ENCODE data around the gene ZFHX3. TPM values are rescaled to one million over a fixed set of nuclear protein-coding genes. Genes with fewer than 3 reads are reported as not detected.

Gene ZFHX3
- total and polyA plus RNA-seq, 2 donors (not counting 1 experiment from before 2014, with no cell fraction given): 0.54 to 6.6 TPM

DNA sequence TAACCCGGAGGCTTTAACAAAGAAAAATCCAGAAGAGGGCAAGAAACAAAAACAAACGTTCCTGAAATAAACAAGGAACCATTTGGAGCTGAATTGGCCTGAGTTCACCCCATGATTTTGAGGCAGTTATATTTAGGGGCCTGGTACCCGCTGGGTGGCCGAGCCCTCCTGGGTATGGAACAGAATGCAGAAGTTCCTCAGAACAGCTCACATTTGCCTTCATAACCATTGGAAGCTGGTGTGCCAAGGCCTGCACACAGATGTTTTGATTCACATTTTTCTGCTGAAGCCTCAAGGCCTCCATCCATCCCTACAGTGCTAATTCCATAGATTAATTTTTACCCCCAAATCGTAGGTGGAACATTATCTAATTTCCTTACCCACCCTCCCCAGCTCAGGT is 3.3 kb upstream of the ZFHX3 start:
- peaks cover 15% of the 10 kb centered on the region for H3K27me3 Mint-ChIP-seq
- Histone ChIP-seq H3K9ac (ENCODE audit: low read length) (no peak overlapping the region), H3K27ac (ENCODE audit: low read length in 2 of 2) (no peak overlapping the region), H3K9me3 (ENCODE audit: control extremely low read depth in 1 of 3, control insufficient read depth in 2 of 3, insufficient read depth in 1 of 3, low read length in 2 of 3) (no peaks in the 10 kb centered on the region), H3K79me2 (ENCODE audit: control insufficient read depth, insufficient read depth, low read length) (no peaks in the 10 kb centered on the region), H4K20me1 (ENCODE audit: control insufficient read depth, insufficient read depth, low read length, poor library complexity, severe bottlenecking) (no peaks in the 10 kb centered on the region), H3K4me2 (replicated peaks; ENCODE audit: low read depth, low read length, poor library complexity, severe bottlenecking) (no peak overlapping the region), H3K27me3 (replicated peaks in 1 of 4; ENCODE audit: control extremely low read depth in 1 of 4, control insufficient read depth in 3 of 4, insufficient read depth in 4 of 4, low read length in 3 of 4) (peaks cover 0 to 6% (median 3%) of the 10 kb centered on the region in 4 experiments), H2AFZ (ENCODE audit: insufficient read depth, low read depth, low read length, poor library complexity, severe bottlenecking) (no peak overlapping the region), H3K4me1 (ENCODE audit: control insufficient read depth in 2 of 2, insufficient read depth in 2 of 2, low read length in 2 of 2) (peaks cover 9 to 22% of the 10 kb centered on the region in 2 donors), H3K36me3 (replicated peaks in 1 of 2; ENCODE audit: control extremely low read depth in 1 of 2, control insufficient read depth in 1 of 2, extremely low read depth in 1 of 2, insufficient read depth in 2 of 2, low read length in 1 of 2) (no peaks in the 10 kb centered on the region), H3K4me3 (ENCODE audit: control extremely low read depth in 1 of 5, extremely low read depth in 1 of 5, insufficient read depth in 1 of 5, low read depth in 2 of 5, low read length in 4 of 5) (no peak overlapping the region)
- H3K4me1 Mint-ChIP-seq: peaks cover 16% of the 10 kb centered on the region
- ATAC-seq (ENCODE audit: low read depth) (no peak), DNase-seq (no peak)
- no peak overlapping the region for H3K4me3 Mint-ChIP-seq
- ChIA-PET CTCF (interaction anchor here (0.9 to 2.0 kb wide), 3 partner anchors 11 to 1664 kb away, joined by 3 to 5 read pairs (median 3); no protein-coding TSS in a partner anchor), POLR2A (no interaction called here)
- no peak for TF ChIP-seq EZH2 (IDR thresholded peaks at IDR 0.05; ENCODE audit: borderline replicate concordance, insufficient read depth, low read depth, low read length, poor library complexity, severe bottlenecking)
- TF ChIP-seq, protein P1, sequence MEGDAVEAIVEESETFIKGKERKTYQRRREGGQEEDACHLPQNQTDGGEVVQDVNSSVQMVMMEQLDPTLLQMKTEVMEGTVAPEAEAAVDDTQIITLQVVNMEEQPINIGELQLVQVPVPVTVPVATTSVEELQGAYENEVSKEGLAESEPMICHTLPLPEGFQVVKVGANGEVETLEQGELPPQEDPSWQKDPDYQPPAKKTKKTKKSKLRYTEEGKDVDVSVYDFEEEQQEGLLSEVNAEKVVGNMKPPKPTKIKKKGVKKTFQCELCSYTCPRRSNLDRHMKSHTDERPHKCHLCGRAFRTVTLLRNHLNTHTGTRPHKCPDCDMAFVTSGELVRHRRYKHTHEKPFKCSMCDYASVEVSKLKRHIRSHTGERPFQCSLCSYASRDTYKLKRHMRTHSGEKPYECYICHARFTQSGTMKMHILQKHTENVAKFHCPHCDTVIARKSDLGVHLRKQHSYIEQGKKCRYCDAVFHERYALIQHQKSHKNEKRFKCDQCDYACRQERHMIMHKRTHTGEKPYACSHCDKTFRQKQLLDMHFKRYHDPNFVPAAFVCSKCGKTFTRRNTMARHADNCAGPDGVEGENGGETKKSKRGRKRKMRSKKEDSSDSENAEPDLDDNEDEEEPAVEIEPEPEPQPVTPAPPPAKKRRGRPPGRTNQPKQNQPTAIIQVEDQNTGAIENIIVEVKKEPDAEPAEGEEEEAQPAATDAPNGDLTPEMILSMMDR (IDR thresholded peaks at IDR 0.05): no peak
- WGBS (ENCODE audit: insufficient coverage): 97% methylated on average over 3 of the region's 5 CpGs
- no peaks in the 10 kb centered on the region for H3K9me3 Mint-ChIP-seq (ENCODE audit: insufficient read depth)
- no peak overlapping the region for H3K27ac Mint-ChIP-seq
- intact Hi-C loops (cut with micrococcal nuclease): no loop called here

DNA sequence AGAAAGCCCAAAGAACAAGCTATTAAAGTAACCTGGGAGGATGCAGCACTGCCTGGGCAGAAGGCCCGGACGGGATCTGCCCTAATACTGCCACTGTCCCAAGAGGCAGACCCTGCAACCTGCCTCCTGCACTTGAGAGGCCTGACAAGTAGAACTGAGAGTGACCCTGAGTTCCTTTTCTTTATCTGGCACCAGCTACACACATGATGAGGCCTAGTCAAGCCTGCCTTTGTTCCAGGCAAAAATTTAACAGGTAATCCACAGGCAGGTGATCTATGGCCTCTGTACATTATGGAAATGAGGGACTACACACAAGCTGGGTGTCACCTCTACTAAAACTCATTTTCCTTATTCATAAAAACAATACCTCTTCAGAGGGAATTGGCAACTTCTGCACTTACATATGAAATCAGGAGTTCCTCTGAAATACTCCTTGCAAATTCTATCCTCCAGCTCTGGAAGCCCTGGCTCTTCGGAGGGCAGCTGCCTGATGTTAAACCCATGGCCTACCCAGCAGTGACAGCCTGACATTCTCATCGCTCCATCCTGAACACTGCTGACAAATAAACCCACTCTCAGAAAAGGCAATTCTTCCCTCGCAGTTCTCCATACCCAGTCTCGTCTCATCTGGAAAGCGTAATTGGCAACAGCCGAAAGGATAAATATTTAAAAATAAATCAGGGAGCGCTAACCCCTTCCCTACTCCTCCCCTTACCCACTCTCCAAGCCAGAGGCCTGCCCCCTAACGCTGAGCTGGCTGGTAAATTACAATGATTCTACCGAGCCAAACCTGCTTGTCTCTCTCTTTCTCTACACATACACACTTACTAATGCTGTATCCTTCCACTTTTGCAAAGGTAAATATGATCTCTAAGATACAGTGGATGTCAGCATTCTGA is 2.5 kb upstream of the ZFHX3 start:
- no peak overlapping the region for H3K4me2 ChIP-seq (replicated peaks; ENCODE audit: low read depth, low read length, poor library complexity, severe bottlenecking)

More for the DNA sequence above, 2.5 kb upstream of the ZFHX3 start:
- no peak overlapping the region for H3K4me3 ChIP-seq (ENCODE audit: control extremely low read depth in 1 of 5, extremely low read depth in 1 of 5, insufficient read depth in 1 of 5, low read depth in 2 of 5, low read length in 4 of 5)
- no peak overlapping the region for H3K27ac ChIP-seq (ENCODE audit: low read length in 2 of 2)
- peaks cover 0 to 6% (median 3%) of the 10 kb centered on the region in 4 experiments for H3K27me3 ChIP-seq (replicated peaks in 1 of 4; ENCODE audit: control extremely low read depth in 1 of 4, control insufficient read depth in 3 of 4, insufficient read depth in 4 of 4, low read length in 3 of 4)
- no peak for DNase-seq
- Mint-ChIP-seq H3K4me3 (no peak overlapping the region), H3K9me3 (ENCODE audit: insufficient read depth) (no peaks in the 10 kb centered on the region), H3K27me3 (peaks cover 12% of the 10 kb centered on the region), H3K27ac (no peak overlapping the region), H3K4me1 (peaks cover 17% of the 10 kb centered on the region)
- intact Hi-C loops (cut with micrococcal nuclease): no loop called here
- peaks cover 9 to 22% of the 10 kb centered on the region in 2 donors for H3K4me1 ChIP-seq (ENCODE audit: control insufficient read depth in 2 of 2, insufficient read depth in 2 of 2, low read length in 2 of 2)
- no peaks in the 10 kb centered on the region for H3K9me3 ChIP-seq (ENCODE audit: control extremely low read depth in 1 of 3, control insufficient read depth in 2 of 3, insufficient read depth in 1 of 3, low read length in 2 of 3)
- ChIA-PET POLR2A (no interaction called here), CTCF (interaction anchor here (1.0 to 2.0 kb wide), 3 partner anchors 12 to 1664 kb away, joined by 3 to 5 read pairs (median 3); no protein-coding TSS in a partner anchor)
- H2AFZ ChIP-seq (ENCODE audit: insufficient read depth, low read depth, low read length, poor library complexity, severe bottlenecking): no peak overlapping the region
- no peaks in the 10 kb centered on the region for H4K20me1 ChIP-seq (ENCODE audit: control insufficient read depth, insufficient read depth, low read length, poor library complexity, severe bottlenecking)
- no peak for ATAC-seq (ENCODE audit: low read depth)
- H3K9ac ChIP-seq (ENCODE audit: low read length): no peak overlapping the region
- TF ChIP-seq, protein P1 (IDR thresholded peaks at IDR 0.05): no peak
- no peak for TF ChIP-seq EZH2 (IDR thresholded peaks at IDR 0.05; ENCODE audit: borderline replicate concordance, insufficient read depth, low read depth, low read length, poor library complexity, severe bottlenecking)
- 95% methylated on average over 11 of the region's 11 CpGs for WGBS (ENCODE audit: insufficient coverage)
- no peaks in the 10 kb centered on the region for H3K79me2 ChIP-seq (ENCODE audit: control insufficient read depth, insufficient read depth, low read length)
- no peaks in the 10 kb centered on the region for H3K36me3 ChIP-seq (replicated peaks in 1 of 2; ENCODE audit: control extremely low read depth in 1 of 2, control insufficient read depth in 1 of 2, extremely low read depth in 1 of 2, insufficient read depth in 2 of 2, low read length in 1 of 2)

Measured in B cell (primary cell).